KOPT-K1 (cell line): ENCODE measurements around the gene SEH1L.

Source experiments
- H3K27ac ChIP-seq: fragments of 200-600 bp; sonication (generic); 2 replicates; pipeline ENCODE4 v1.5.1; 2016; ENCODE audit warnings: antibody characterized with exemption, mild to moderate bottlenecking, low read depth, low read length; ENCODE audit not compliant: poor library complexity, severe bottlenecking
- H3K36me3 ChIP-seq: fragments of 200-600 bp; sonication (generic); 2 replicates; pipeline ENCODE4 v1.5.1; 2017; ENCODE audit warnings: antibody characterized with exemption, mild to moderate bottlenecking, low read length, moderate library complexity; ENCODE audit not compliant: insufficient read depth
- H3K9me3 ChIP-seq: fragments of 200-600 bp; sonication (generic); 2 replicates; pipeline ENCODE4 v1.5.1; 2017; ENCODE audit warnings: antibody characterized with exemption, low read length, mild to moderate bottlenecking; ENCODE audit not compliant: insufficient read depth, poor library complexity, severe bottlenecking

Gene SEH1L

DNA sequence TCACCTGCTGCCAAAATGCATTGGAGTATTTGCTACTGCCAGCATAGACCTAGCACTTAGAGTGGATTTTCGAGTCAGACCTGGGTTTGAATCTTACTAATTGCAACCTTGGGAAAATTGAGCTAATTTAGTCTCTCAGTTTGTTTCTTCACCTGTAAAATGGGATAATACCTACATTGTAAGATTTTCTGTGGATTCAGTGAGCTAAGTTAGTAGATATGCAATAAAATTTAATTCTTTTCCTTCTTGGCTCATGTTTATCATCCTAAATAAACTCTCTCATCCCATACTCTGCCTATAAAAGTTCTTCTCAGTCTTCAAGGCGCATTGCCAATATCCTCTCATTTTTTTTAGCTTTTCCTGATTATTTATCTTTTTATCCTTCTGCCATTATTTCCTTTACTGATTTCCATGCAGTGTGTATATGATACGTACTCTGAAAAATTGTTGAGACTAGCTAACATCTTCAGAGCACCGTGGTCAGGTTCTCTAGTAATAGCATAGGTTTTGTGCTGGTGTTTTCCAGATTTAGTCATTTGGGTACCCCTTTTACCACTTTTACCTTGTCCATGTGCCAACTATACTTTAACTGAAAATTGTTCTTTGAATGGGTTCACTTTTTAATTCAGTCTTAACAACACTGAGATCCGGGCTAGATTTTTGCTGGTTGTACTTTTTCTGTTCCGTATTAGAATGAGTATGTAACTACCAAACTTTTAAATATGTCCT, 50.7 kb downstream of the SEH1L start:
- no peak overlapping the region for H3K27ac ChIP-seq
- H3K9me3 ChIP-seq: no peaks in the 10 kb centered on the region
- peaks cover 71% of the 10 kb centered on the region for H3K36me3 ChIP-seq

DNA sequence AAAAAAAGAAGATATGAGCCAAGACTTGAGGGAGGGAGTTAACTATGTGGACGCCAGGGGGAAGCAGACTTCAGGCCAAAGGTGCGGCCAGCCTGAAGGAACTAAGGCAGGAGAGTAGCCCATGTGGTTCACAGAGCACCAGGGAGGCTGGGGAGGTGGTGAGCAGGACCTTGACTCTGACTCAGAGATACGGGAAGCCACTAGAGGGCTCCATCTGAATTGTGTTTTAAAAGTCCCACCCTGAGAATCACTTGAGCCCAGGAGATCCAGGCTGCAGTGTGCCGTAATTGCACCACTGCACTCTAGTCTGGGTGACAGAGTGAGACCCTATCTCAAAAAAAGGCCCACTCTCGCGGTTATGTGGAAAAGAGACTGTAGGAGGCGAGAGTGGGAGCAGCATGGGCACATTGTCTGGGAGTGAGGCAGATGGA, 55.7 kb downstream of the SEH1L start:
- Histone ChIP-seq H3K27ac (no peak overlapping the region), H3K9me3 (no peaks in the 10 kb centered on the region), H3K36me3 (peaks cover 93% of the 10 kb centered on the region)

DNA sequence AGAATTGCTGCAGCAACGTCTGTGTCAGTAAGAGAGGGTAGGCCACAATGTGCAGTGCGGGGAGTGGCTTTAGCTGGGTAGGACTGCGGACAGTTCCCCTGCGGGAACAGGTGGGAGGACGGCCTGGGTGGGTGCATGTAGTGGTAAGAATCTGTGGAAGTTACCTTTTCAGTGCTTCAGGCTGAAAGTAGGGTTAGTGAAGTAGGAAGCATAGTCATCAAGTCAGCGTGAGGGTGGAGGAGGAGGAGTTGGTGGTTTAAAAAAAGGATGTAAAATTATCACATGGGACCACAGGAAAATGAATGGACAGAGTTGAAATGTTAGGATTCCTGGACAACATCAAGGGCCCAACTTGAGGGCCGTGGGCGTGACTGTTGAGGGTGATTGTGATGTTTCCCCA, 56.6 kb downstream of the SEH1L start:
- Histone ChIP-seq H3K27ac (no peak overlapping the region), H3K9me3 (no peaks in the 10 kb centered on the region), H3K36me3 (peaks cover 100% of the 10 kb centered on the region)

DNA sequence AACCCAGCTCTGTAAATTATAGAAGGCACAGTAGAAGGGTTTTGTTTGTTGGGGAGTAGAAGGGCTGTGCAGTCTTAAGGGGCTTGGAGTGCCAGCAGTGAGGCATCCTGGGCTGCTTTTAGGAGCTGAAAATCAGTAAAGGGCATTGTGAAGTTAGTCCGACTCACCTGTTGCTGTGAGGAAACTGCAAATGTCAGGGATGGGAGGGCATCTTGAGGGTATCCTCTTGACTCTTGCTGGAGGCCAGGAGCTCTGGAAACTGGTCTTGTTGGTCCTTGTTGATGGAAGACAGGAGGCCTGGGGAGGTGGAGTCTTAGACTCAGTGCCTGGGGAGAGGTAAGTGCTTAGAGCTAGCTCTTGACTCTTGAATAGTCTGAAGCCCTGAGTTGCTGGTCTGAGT, 57.5 kb downstream of the SEH1L start:
- no peaks in the 10 kb centered on the region for H3K9me3 ChIP-seq
- H3K27ac ChIP-seq: no peak overlapping the region
- peaks cover 100% of the 10 kb centered on the region for H3K36me3 ChIP-seq

DNA sequence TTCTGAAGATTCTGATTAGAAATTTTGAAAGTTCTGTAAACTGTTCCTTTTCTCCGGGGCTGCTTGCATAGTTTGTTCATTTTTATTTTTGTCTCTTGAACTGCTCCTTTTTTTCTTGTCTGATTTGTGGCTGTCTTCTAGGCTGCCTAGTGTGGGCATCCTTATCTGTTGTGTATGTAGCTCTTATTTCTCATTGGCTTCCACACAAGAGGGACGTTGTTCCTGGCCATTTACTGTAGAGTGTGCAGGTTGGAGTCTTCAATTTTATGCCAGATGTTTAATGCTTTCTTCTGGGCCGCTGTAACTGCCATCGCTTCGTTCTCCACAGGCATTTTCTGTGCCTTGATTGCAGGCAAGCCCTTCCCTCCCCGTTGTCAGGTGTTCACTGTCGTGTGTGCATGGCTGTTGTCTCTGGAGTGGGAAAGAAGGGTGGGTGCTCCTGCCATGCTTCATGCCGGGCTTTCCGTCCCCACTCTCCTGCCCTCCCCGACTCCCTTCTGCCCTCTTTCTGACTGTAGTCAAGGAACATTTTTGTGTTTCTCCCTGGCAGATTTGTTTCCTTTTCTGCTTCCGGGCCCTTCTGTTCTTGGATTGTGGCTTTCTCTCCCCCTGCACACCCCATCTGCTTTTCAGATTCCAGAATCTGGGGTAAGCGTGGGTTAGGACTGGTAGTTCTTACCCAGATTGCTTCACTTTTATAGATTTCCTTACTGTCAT, 58.9 kb downstream of the SEH1L start:
- Histone ChIP-seq H3K36me3 (peaks cover 100% of the 10 kb centered on the region), H3K9me3 (no peaks in the 10 kb centered on the region), H3K27ac (no peak overlapping the region)

DNA sequence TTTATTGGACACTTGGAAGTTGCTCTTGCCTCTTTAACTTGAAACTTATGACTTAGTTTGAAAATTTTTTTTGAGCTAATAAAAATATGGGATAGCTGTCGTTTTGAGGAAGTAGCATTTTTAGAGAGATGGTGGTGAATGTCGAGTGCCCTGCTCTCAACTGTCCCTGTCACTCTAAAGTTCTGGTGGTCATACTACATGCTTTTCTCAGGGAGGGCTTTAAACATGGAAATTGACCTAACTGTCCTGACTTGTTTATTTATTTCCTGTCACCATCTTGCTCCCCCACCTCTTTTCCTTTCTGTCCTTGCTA, 59.4 kb downstream of the SEH1L start:
- Histone ChIP-seq H3K9me3 (no peaks in the 10 kb centered on the region), H3K36me3 (peaks cover 100% of the 10 kb centered on the region), H3K27ac (no peak overlapping the region)

DNA sequence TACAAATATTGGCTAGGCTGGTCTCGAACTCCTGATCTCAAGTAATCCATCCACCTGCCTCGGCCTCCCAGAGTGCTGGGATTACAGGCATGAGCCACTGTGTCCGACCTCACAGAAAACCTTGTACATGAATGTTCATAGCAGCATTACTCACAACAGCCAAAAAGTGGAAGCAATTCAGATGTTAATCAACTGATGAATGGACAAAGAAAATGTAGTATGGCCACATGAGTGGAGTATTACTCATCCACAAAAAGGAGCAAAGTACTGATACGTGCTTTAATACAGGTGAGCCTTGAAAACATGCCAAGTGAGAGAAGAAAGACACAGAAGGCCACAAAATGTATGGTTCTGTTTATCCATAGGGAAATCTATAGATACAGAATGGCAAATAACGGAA, 63.9 kb downstream of the SEH1L start:
- no peak overlapping the region for H3K27ac ChIP-seq
- peaks cover 100% of the 10 kb centered on the region for H3K36me3 ChIP-seq
- no peaks in the 10 kb centered on the region for H3K9me3 ChIP-seq

DNA sequence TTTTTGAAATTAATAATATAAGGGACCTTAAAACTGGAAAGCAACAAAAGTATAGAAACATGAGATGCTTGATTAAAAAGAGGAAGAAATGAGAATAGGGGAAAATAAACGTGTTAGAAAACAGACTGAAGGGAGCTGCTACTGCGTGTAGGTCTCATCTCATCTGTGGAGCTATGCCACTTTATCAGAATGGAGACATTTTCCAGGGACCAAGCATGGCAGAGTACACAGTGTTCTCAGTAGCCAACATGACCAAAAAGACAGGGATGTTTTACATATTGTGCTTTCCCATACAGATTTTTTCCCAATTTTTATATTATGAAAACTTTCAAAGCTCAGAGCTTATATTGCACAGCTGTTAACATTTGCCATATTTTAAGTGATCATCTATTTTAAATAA, 66.4 kb downstream of the SEH1L start:
- Histone ChIP-seq H3K27ac (no peak overlapping the region), H3K36me3 (peaks cover 100% of the 10 kb centered on the region), H3K9me3 (no peaks in the 10 kb centered on the region)

DNA sequence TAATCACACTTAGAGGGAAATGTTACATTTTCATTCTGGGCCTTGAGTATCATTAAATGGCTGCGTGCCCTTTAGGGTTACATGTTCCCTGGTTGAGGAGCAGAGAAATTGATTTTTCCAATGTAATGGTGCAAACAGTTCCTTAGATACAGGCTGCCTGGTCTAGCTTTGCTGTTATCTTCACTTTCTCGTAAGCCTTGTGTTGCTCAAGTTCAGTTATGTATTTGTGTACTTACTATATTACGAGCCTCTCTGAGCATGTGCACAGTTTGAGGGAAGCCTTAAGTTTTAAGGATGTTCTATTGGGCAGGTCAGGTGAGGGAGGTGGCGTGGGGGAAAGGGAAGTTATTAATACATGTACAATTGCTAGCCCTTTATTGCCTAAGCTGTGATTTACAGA, 67.0 kb downstream of the SEH1L start:
- Histone ChIP-seq H3K36me3 (peaks cover 100% of the 10 kb centered on the region), H3K9me3 (no peaks in the 10 kb centered on the region), H3K27ac (no peak overlapping the region)

DNA sequence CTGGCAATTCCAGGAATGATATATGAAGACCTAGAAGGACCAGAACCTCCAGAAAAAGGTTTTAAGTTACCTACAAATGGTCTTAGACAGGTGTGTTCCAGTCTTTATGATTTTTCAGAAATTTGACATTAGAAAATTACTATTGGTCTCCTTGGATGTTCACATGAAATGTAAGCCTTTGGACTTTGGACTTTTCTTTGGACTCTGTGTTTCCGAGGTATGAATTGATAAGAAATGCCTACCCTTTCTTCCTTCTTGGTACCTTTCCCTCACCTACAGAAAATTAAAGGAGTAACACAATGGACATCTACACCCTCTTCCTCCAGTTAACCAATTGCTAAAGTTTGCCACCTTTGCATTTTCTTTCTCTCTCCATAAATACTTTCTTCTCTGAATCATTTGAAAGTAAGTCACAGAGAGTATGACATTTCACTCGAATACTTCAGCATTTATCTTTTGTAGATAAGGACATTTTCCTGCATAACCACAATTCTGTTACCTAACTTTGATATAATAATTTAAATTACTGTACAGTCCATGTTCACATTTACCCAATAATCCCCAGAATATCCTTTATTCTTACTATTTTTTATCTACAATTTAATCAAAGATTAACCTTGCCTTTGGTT, 69.5 kb downstream of the SEH1L start:
- Histone ChIP-seq H3K9me3 (peaks cover 12% of the 10 kb centered on the region), H3K36me3 (peaks cover 100% of the 10 kb centered on the region), H3K27ac (no peak overlapping the region)

DNA sequence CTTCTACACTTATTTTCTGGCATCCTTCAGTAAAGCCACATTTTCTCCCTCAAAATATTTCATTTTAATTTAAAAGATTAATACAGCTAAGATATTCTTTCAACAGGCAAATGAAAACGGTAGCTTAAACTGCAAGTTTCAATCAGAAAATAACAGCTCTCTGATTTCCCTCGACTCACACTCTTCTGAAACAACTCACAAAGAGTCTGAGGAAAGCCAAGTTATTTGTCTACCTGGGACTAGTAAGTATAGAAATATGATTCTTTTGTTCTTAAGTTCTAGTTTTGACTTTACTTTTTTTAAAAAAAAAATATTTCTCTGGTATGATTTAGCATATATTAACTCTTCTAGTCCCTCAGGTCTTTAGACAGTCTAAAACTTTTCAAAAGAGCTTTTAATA, 70.6 kb downstream of the SEH1L start:
- peaks cover 100% of the 10 kb centered on the region for H3K36me3 ChIP-seq

DNA sequence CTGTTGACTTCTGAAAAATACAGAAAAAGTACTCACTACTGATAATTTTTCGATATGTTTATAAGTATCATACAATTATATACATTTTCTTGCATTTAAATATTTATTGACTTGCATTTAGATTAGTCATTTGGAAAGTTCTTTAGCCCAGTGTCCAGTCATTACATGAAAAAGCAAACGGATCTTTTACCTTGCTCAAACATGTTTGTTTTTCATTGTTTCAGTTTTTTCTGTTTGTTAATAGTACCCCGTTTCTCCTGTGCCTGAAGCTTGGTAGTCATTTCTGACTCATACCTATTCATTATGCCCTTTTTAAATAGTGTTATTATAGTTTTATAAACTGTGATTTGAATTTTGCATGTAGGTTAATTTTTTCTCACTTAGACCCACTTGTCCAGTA, 71.5 kb downstream of the SEH1L start:
- Histone ChIP-seq H3K36me3 (peaks cover 100% of the 10 kb centered on the region), H3K27ac (no peak overlapping the region), H3K9me3 (peaks cover 22% of the 10 kb centered on the region)

More for the DNA sequence above, 70.6 kb downstream of the SEH1L start:
- no peak overlapping the region for H3K27ac ChIP-seq
- H3K9me3 ChIP-seq: peaks cover 22% of the 10 kb centered on the region

DNA sequence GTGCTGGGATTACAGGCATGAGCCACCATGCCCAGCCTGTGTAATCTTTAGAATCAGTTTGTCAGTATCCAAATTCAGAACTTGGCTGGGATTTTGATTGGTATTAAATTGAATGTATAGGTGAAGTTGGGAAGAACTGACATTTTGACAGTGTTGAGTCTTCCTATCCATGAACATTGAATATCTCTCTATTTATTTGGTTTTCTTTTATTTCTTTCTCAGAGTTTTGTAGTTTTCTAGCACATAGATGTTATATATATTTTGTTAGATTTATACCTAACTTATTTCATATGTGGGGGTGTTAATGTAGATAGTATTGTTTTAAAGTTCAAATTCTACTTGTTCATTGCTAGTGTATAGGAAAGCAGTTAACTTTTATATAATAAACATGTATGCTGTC, 74.8 kb downstream of the SEH1L start:
- Histone ChIP-seq H3K9me3 (peaks cover 22% of the 10 kb centered on the region), H3K36me3 (peaks cover 99% of the 10 kb centered on the region), H3K27ac (no peak overlapping the region)

DNA sequence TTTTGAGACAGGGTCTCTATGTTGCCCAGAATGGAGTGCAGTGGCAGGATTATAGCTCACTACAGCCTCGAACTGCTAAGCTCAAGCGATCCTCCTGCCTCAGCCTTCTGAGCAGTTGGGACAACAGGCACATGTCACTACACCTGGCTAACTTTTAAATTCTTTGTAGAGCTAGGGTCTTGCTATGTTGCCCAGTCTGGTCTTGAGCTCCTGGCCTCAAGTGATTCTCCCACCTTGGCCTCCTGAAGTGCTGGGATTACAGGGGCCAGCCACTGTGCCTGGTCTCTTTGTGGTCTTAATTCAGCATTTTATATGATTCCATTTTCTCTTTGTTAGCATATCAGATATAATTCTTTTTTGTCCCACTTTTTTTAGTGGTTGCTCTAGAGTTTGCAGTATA, 77.4 kb downstream of the SEH1L start:
- Histone ChIP-seq H3K27ac (no peak overlapping the region), H3K36me3 (peaks cover 98% of the 10 kb centered on the region), H3K9me3 (peaks cover 22% of the 10 kb centered on the region)

DNA sequence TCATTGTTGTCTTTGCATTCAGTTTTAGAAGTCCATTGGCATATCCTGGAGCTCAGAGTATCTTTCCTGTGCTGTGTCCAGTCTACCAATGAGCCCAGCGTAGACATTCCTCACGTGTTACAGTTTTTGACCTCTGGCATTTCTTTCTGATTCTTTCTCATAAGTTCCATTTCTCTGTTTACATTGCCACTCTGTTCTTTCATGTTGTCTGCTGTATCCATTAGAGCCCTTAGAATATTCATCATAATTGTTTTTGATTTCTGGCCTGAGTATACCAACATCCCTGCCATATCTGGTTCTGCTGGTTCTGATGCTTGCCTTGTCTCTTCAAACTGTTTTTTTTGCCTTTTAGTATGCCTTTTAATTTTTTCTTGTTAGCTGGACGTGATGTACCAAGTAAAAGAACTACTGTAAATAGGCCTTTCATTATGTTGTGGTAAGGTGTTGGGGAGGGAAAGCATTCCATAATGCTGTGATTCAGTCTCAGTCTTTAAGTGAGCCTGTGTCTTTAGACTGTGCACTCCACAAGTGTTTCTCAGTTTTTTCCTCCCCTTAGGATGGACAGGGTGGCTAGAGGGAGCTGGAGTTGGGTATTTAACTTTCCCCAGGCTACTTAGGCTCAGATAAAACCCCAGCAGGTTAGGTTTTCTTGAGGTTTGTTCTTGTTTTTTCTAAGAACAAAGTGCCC, 78.9 kb downstream of the SEH1L start:
- H3K36me3 ChIP-seq: peaks cover 98% of the 10 kb centered on the region
- no peak overlapping the region for H3K27ac ChIP-seq
- peaks cover 16% of the 10 kb centered on the region for H3K9me3 ChIP-seq
